H1 (cell line): Measurements from ENCODE around the gene GEN1.

Experiments
- GABPA ChIP-seq: IDR thresholded peaks from 2 replicates; pipeline ENCODE4 v1.6.1; 2011; ENCODE audit warnings: mild to moderate bottlenecking, low read length, moderate library complexity, borderline replicate concordance; ENCODE audit not compliant: insufficient read depth
- RAD21 ChIP-seq, 2 experiments: IDR thresholded peaks in 1 of 2; conservative IDR thresholded peaks in 1 of 2; 2 replicates each; pipeline ENCODE4 v1.6.1; 2011; ENCODE audit warnings: low read depth in 2 of 2, low read length in 2 of 2, improper control_type of control experiment in 1 of 2, inconsistent platforms in 1 of 2, mild to moderate bottlenecking in 1 of 2, moderate library complexity in 1 of 2
- TAF7 ChIP-seq: optimal IDR thresholded peaks from 2 replicates; pipeline ENCODE3; 2011; ENCODE audit warnings: low read depth, mild to moderate bottlenecking, inconsistent platforms, low read length, moderate library complexity, borderline replicate concordance

DNA sequence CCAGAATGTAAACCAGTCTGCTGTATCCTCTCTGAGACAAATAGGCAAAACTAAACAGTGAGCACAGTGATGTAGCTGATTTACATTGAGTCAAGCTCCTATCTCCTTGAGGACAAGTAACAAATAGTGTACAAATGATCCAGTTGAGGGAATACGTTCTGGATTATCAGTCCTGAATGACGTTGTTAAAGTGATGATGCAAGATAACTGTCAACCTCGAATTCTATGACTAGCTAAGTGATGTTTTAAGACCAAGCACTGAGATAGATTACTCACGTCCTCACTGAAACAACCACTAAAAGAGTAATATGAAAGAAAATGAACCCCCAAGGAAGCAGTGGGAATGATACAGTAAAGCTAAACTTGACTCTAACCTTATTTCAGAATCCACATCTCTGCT, 47.1 kb upstream of the GEN1 start:
- no peak for TF ChIP-seq RAD21 (IDR thresholded peaks at IDR 0.05 in 1 of 2, conservative IDR thresholded peaks at IDR 0.05 in 1 of 2; ENCODE audit: low read depth in 2 of 2, low read length in 2 of 2)
- TF ChIP-seq TAF7, result no peak
- no peak for TF ChIP-seq GABPA
